HepG2 (cell line): ENCODE measurements around the gene USP12. TPM values are rescaled to one million over a fixed set of nuclear protein-coding genes. Genes with fewer than 3 reads are reported as not detected.

ENCODE experiments used
- HBP1 ChIP-seq: IDR thresholded peaks from 2 replicates; pipeline ENCODE4 v1.6.1; 2016; ENCODE audit warnings: low read depth, control low read depth
- KDM2A ChIP-seq: sonication (generic); formaldehyde crosslinking; IDR thresholded peaks from 2 replicates; pipeline ENCODE4 v1.4.0; 2020; ENCODE audit warnings: low read depth, missing genetic modification reagents, borderline replicate concordance
- MIER2 ChIP-seq: IDR thresholded peaks from 2 replicates; pipeline ENCODE4 v1.6.1; 2016; ENCODE audit warnings: missing biosample characterization, missing genetic modification reagents
- PTBP1 ChIP-seq: fragments of 200-400 bp; formaldehyde crosslinking; IDR thresholded peaks from 2 replicates; pipeline ENCODE4 v1.6.1; 2018; ENCODE audit warnings: low read length, low read depth; ENCODE audit not compliant: poor library complexity, severe bottlenecking
- SIN3B ChIP-seq: fragments of 150-350 bp; IDR thresholded peaks from 2 replicates; pipeline ENCODE4 v1.6.1; 2014; ENCODE audit warnings: low read length
- SMARCE1 ChIP-seq: fragments of 450-650 bp; IDR thresholded peaks from 2 replicates; pipeline ENCODE4 v1.6.1; 2017; ENCODE audit warnings: borderline replicate concordance
- SP5 ChIP-seq: IDR thresholded peaks from 2 replicates; pipeline ENCODE4 v1.6.1; 2016; ENCODE audit warnings: low read depth, borderline replicate concordance
- TCF12 ChIP-seq, 2 experiments: fragments of 450-650 bp in 1 of 2; sonication (generic) in 1 of 2; formaldehyde crosslinking in 1 of 2; IDR thresholded peaks; 2 replicates each; pipeline versions ENCODE4 v1.6.1 to v1.8.0; 2017 to 2022; ENCODE audit warnings: antibody characterized with exemption in 1 of 2, mild to moderate bottlenecking in 1 of 2, missing genetic modification reagents in 1 of 2, moderate library complexity in 1 of 2
- TCF7L2 ChIP-seq: IDR thresholded peaks from 2 replicates; pipeline ENCODE4 v1.6.1; 2011; ENCODE audit warnings: mild to moderate bottlenecking, low read depth, low read length, moderate library complexity
- ZFAT ChIP-seq: sonication (generic); formaldehyde crosslinking; conservative IDR thresholded peaks from 2 replicates; pipeline ENCODE4 v1.8.1; 2023; ENCODE audit warnings: missing genetic modification reagents, inconsistent platforms
- ZNF224 ChIP-seq: sonication (generic); formaldehyde crosslinking; IDR thresholded peaks from 2 replicates; pipeline ENCODE4 v1.5.0; 2020; ENCODE audit warnings: mild to moderate bottlenecking, missing genetic modification reagents
- ZNF230 ChIP-seq: sonication (generic); formaldehyde crosslinking; IDR thresholded peaks from 2 replicates; pipeline ENCODE4 v1.4.0; 2020; ENCODE audit warnings: mild to moderate bottlenecking, missing genetic modification reagents
- ZNF24 ChIP-seq: fragments of 450-650 bp; IDR thresholded peaks from 2 replicates; pipeline ENCODE4 v1.6.1; 2017; ENCODE audit warnings: antibody characterized with exemption, mild to moderate bottlenecking
- ZNF282 ChIP-seq: fragments of 450-650 bp; IDR thresholded peaks from 2 replicates; pipeline ENCODE4 v1.6.1; 2018; ENCODE audit not compliant: partially characterized antibody
- ZNF33A ChIP-seq: sonication (generic); formaldehyde crosslinking; IDR thresholded peaks from 2 replicates; pipeline ENCODE4 v1.5.1; 2020; ENCODE audit warnings: missing genetic modification reagents, mild to moderate bottlenecking, moderate library complexity, borderline replicate concordance
- ZNF414 ChIP-seq: sonication (generic); formaldehyde crosslinking; IDR thresholded peaks from 2 replicates; pipeline ENCODE4 v1.5.0; 2020; ENCODE audit warnings: missing genetic modification reagents
- ZNF547 ChIP-seq: sonication (generic); formaldehyde crosslinking; IDR thresholded peaks from 2 replicates; pipeline ENCODE4 v1.5.1; 2020; ENCODE audit warnings: mild to moderate bottlenecking, missing genetic modification reagents
- ZNF646 ChIP-seq: sonication (generic); formaldehyde crosslinking; IDR thresholded peaks from 2 replicates; pipeline ENCODE4 v1.9.0; 2021; ENCODE audit warnings: mild to moderate bottlenecking, missing genetic modification reagents
- ZNF703 ChIP-seq: sonication (generic); formaldehyde crosslinking; IDR thresholded peaks from 2 replicates; pipeline ENCODE4 v1.5.1; 2020; ENCODE audit warnings: missing genetic modification reagents, mild to moderate bottlenecking, moderate library complexity, borderline replicate concordance
- ZNF747 ChIP-seq: sonication (generic); formaldehyde crosslinking; IDR thresholded peaks from 2 replicates; pipeline ENCODE4 v1.8.1; 2023; ENCODE audit warnings: missing genetic modification reagents, mild to moderate bottlenecking, borderline replicate concordance
- ZNF768 ChIP-seq: sonication (generic); formaldehyde crosslinking; IDR thresholded peaks from 2 replicates; pipeline ENCODE4 v1.4.0; 2020; ENCODE audit warnings: missing genetic modification reagents
- polyA plus RNA-seq, 8 experiments: library from polyadenylated mRNA; depleted of rRNA in 3 of 8; stranded (reverse) in 7 of 8; unstranded in 1 of 8; fragments of >200 nt; fragmentation: Illumina TruSeq in 4 of 8; extraction: Trizol in 4 of 8; gene quantifications; 2 replicates each; pipeline versions ENCODE4 v1.2.1 to v1.2.3, GENCODE V29; 2011 to 2016; ENCODE audit warnings: low read depth in 4 of 8, missing spikeins in 1 of 8, mixed read lengths in 1 of 8; ENCODE audit not compliant: insufficient read depth in 1 of 8
- total RNA-seq, 5 experiments: library from RNA; depleted of rRNA; stranded (reverse); fragments of >200 nt; fragmentation: Illumina TruSeq; extraction: Trizol; gene quantifications; 2 replicates each; pipeline ENCODE4 v1.2.3, GENCODE V29; 2016; ENCODE audit warnings: low read depth in 1 of 5

The USP12 gene
- total and polyA plus RNA-seq, 2 of the 13 experiments (the other 11 are each of a cell fraction or from before 2014, with no cell fraction given) = 9.8 to 19.5 TPM

GRCh38 chr13:27022571-27023311, 148.9 kb downstream of the USP12 start (continued):
- TF ChIP-seq SMARCE1 (no peak), ZNF768 (no peak), SIN3B (no peak), ZNF224 (CRISPR knock-in tag) (no peak), ZNF414 (CRISPR knock-in tag) (no peak), ZNF33A (CRISPR knock-in tag) (no peak), MIER2 (no peak), ZNF646 (CRISPR knock-in tag) (no peak; the same call in 1 of the 2 replicates), PTBP1 (no peak), ZNF282 (no peak), ZFAT (no peak), ZNF747 (no peak), ZNF703 (CRISPR knock-in tag) (no peak), HBP1 (CRISPR knock-in tag) (no peak), TCF7L2 (no peak), ZNF24 (no peak), KDM2A (no peak), ZNF230 (no peak), TCF12 (IDR thresholded peaks at IDR 0.05) (no peak), TCF12 (CRISPR knock-in tag; IDR thresholded peaks at IDR 0.05) (no peak), ZNF547 (CRISPR knock-in tag) (no peak), SP5 (CRISPR knock-in tag) (no peak)
